ENCODE results near the gene EMC9. TPM values are rescaled to one million over a fixed set of nuclear protein-coding genes. Genes with fewer than 3 reads are reported as not detected.

EMC9 gene
- total and polyA plus RNA-seq, 2 of the 8 experiments (the other 6 are each of a cell fraction or from before 2014, with no cell fraction given) = 38.4 to 47.2 TPM

DNA sequence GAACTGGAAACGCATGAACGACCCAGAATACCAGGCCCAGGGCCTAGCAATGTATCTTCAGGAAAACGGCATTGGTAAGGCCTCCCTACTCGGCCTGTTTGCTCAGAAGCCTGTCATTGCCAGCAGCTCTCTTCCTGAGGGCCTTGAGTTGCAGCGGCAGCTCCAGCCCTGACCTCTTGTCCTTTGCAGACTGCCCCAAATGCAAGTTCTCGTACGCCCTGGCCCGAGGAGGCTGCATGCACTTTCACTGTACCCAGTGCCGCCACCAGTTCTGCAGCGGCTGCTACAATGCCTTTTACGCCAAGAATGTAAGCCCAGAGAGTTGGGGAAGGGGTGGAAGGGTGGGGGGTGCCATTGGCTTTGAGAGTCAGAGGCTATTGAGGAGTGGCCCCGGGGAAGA is 15.9 kb upstream of the EMC9 start:
- Histone ChIP-seq H3K36me3 (ENCODE audit: control insufficient read depth in 2 of 4, insufficient read depth in 4 of 4, low read length in 3 of 4) (peaks cover 26 to 48% (median 40%) of the 10 kb centered on the region in 4 experiments), H3K4ac (replicated peaks; ENCODE audit: insufficient read length, low read depth, low read length) (no peak overlapping the region), H3K79me2 (ENCODE audit: control insufficient read depth in 1 of 2, insufficient read depth in 2 of 2, low read length in 2 of 2) (no peaks in the 10 kb centered on the region), H3K14ac (ENCODE audit: insufficient read length) (no peak overlapping the region), H3K27ac (ENCODE audit: low read depth, low read length) (no peak overlapping the region), H3K4me2 (ENCODE audit: insufficient read depth in 1 of 2, low read depth in 2 of 2, low read length in 2 of 2) (no peak overlapping the region), H2BK12ac (ENCODE audit: low read depth, low read length) (no peak overlapping the region), H4K20me1 (replicated peaks in 1 of 2; ENCODE audit: control insufficient read depth in 1 of 2, insufficient read depth in 2 of 2, low read length in 2 of 2) (peaks cover 2 to 13% of the 10 kb centered on the region in 2 experiments), H4K8ac (ENCODE audit: extremely low read depth, insufficient read depth, low read length) (no peak overlapping the region), H2BK20ac (ENCODE audit: low read length) (no peak overlapping the region), H3K56ac (replicated peaks; ENCODE audit: insufficient read length, low read depth, low read length) (no peak overlapping the region), H2BK120ac (replicated peaks; ENCODE audit: low read depth, low read length) (no peak overlapping the region), H3K18ac (ENCODE audit: extremely low read depth, low read length) (no peak overlapping the region), H4K91ac (replicated peaks; ENCODE audit: insufficient read length, low read length) (no peak overlapping the region), H3K4me3 (ENCODE audit: extremely low read depth in 1 of 4, insufficient read depth in 2 of 4, low read depth in 3 of 4, low read length in 4 of 4) (no peak overlapping the region), H2BK15ac (ENCODE audit: low read length) (no peak overlapping the region), H3K4me1 (replicated peaks in 1 of 4; ENCODE audit: control insufficient read depth in 3 of 4, insufficient read depth in 4 of 4, low read length in 3 of 4) (peaks cover 0 to 10% (median 2%) of the 10 kb centered on the region in 4 experiments; a peak in 3 of 7 replicates), H3K9ac (replicated peaks in 1 of 4; ENCODE audit: extremely low read depth in 1 of 4, low read depth in 3 of 4, low read length in 3 of 4) (no peak overlapping the region), H2AFZ (ENCODE audit: low read length) (no peak overlapping the region), H3K9me3 (ENCODE audit: insufficient read depth in 2 of 2, low read depth in 1 of 2, low read length in 1 of 2) (no peaks in the 10 kb centered on the region), H3K79me1 (ENCODE audit: low read depth, low read length) (no peaks in the 10 kb centered on the region), H2AK5ac (ENCODE audit: low read depth, low read length) (no peak overlapping the region), H2BK5ac (ENCODE audit: low read depth, low read length) (no peak overlapping the region), H3K23me2 (ENCODE audit: low read depth, low read length) (0 out of 2 replicates have a peak, but pooled peaks cover 2% of the 10 kb centered on the region), H4K5ac (ENCODE audit: insufficient read length, low read depth, low read length) (no peak overlapping the region), H3K27me3 (replicated peaks in 1 of 4; ENCODE audit: control insufficient read depth in 3 of 4, extremely low read depth in 1 of 4, insufficient read depth in 3 of 4, low read length in 3 of 4) (no peaks in the 10 kb centered on the region; a peak in 1 of 7 replicates), H3K23ac (ENCODE audit: insufficient read length) (no peak overlapping the region)
- DNase-seq (ENCODE audit: low read depth in 1 of 2, low spot score in 2 of 2) (no peak), FAIRE-seq (no peak)
- no peak for TF ChIP-seq BRCA1 (IDR thresholded peaks at IDR 0.05; ENCODE audit: low read depth, low read length)
- no peak for TF ChIP-seq HDAC6 (IDR thresholded peaks at IDR 0.05; ENCODE audit: low read depth, low read length)
- TF ChIP-seq EP300 (IDR thresholded peaks at IDR 0.05; ENCODE audit: borderline replicate concordance in 1 of 2, low read depth in 2 of 2, low read length in 2 of 2) = no peak
- TF ChIP-seq PHF8 (conservative IDR thresholded peaks at IDR 0.05; ENCODE audit: low read depth, low read length) = no peak
- no peak for TF ChIP-seq CEBPB (IDR thresholded peaks at IDR 0.05; ENCODE audit: low read depth, low read length)
- TF ChIP-seq, protein P1, sequence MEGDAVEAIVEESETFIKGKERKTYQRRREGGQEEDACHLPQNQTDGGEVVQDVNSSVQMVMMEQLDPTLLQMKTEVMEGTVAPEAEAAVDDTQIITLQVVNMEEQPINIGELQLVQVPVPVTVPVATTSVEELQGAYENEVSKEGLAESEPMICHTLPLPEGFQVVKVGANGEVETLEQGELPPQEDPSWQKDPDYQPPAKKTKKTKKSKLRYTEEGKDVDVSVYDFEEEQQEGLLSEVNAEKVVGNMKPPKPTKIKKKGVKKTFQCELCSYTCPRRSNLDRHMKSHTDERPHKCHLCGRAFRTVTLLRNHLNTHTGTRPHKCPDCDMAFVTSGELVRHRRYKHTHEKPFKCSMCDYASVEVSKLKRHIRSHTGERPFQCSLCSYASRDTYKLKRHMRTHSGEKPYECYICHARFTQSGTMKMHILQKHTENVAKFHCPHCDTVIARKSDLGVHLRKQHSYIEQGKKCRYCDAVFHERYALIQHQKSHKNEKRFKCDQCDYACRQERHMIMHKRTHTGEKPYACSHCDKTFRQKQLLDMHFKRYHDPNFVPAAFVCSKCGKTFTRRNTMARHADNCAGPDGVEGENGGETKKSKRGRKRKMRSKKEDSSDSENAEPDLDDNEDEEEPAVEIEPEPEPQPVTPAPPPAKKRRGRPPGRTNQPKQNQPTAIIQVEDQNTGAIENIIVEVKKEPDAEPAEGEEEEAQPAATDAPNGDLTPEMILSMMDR (IDR thresholded peaks at IDR 0.05; ENCODE audit: control extremely low read depth in 1 of 3, insufficient read depth in 1 of 3, low read depth in 1 of 3, low read length in 3 of 3) = no peak
- no peak for TF ChIP-seq YY1 (IDR thresholded peaks at IDR 0.05; ENCODE audit: low read depth, low read length)
- no peak for TF ChIP-seq CBX8 (IDR thresholded peaks at IDR 0.05; ENCODE audit: borderline replicate concordance, low read depth, low read length)
- no peak for TF ChIP-seq ASH2L (IDR thresholded peaks at IDR 0.05; ENCODE audit: low read length)
- ChIA-PET POLR2A (ENCODE audit: partially characterized antibody) (interaction anchor here (0.5 to 2.9 kb wide), 5 partner anchors 20 to 64 kb away, joined by 3 to 9 read pairs (median 4); no protein-coding TSS in a partner anchor), CTCF (ENCODE audit: partially characterized antibody) (interaction anchor here (0.6 to 1.5 kb wide), 3 partner anchors 9 to 49 kb away, joined by 3 to 5 read pairs (median 3); partner anchors contain the start of gene RNF31)
- WGBS, 2 experiments (ENCODE audit: extremely low coverage in 1 of 2, insufficient coverage in 1 of 2, insufficient read length in 1 of 2, insufficient replicate concordance in 2 of 2, low coverage in 1 of 2, low lambda C conversion rate in 2 of 2, missing lambda C conversion rate in 1 of 2) = 93% methylated on average over 12 of the region's 12 CpGs; no CpG with 5 or more reads in 1 of the 2 experiments

Data from H1 (cell line).